Measurements from ENCODE around the gene LRRC8B.
"Not testable (repeated sequence)": the region's sequence is repeated elsewhere in the genome, so short reads cannot be mapped to it uniquely, and the experiment has no call there.

Gene LRRC8B

GRCh38 chr1:89587729-89588161, 63.1 kb downstream of the LRRC8B start:
- no peak for DNase-seq

- no peak for DNase-seq
These were observed 63.9 kb downstream of the LRRC8B start for GRCh38 chr1:89588480-89588879.

- DNase-seq = no peak
These were observed 64.9 kb downstream of the LRRC8B start for GRCh38 chr1:89589515-89589914.

GRCh38 chr1:89590341-89591080, 65.9 kb downstream of the LRRC8B start:
- DNase-seq = no peak

- not testable (repeated sequence) for DNase-seq
These were observed 68.3 kb downstream of the LRRC8B start for GRCh38 chr1:89592861-89593302.

GRCh38 chr1:89594096-89594740, 69.6 kb downstream of the LRRC8B start:
- no peak for DNase-seq

GRCh38 chr1:89596698-89597097, 72.1 kb downstream of the LRRC8B start:
- DNase-seq = no peak

- DNase-seq = peak; percentile 59
These were observed 74.1 kb downstream of the LRRC8B start for GRCh38 chr1:89598450-89599331.

- DNase-seq = no peak
These were observed 74.7 kb downstream of the LRRC8B start for GRCh38 chr1:89599332-89599630.

GRCh38 chr1:89600451-89601224, 76.0 kb downstream of the LRRC8B start:
- no peak for DNase-seq

GRCh38 chr1:89602871-89603404, 78.3 kb downstream of the LRRC8B start:
- DNase-seq = no peak

GRCh38 chr1:89603651-89604413, 79.2 kb downstream of the LRRC8B start:
- DNase-seq = no peak

GRCh38 chr1:89604414-89604735, 79.7 kb downstream of the LRRC8B start:
- no peak for DNase-seq

GRCh38 chr1:89605692-89606091, 81.1 kb downstream of the LRRC8B start:
- no peak for DNase-seq

GRCh38 chr1:89606227-89606980, 81.8 kb downstream of the LRRC8B start:
- no peak for DNase-seq

GRCh38 chr1:89607156-89607555, 82.5 kb downstream of the LRRC8B start:
- no peak for DNase-seq

- no peak for DNase-seq
These were observed 83.1 kb downstream of the LRRC8B start for GRCh38 chr1:89607586-89608318.

GRCh38 chr1:89608319-89608983, 83.8 kb downstream of the LRRC8B start:
- DNase-seq = no peak

- no peak for DNase-seq
These were observed 84.5 kb downstream of the LRRC8B start for GRCh38 chr1:89608984-89609725.
